ENCODE results near the gene MYLK.

MYLK gene

GRCh38 chr3:123642182-123642956, 241.8 kb downstream of the MYLK start:
- DNase-seq (ENCODE audit: low read depth), result peak; percentile 14

GRCh38 chr3:123641505-123641904, 242.6 kb downstream of the MYLK start:
- DNase-seq (ENCODE audit: low read depth), result no peak

- DNase-seq (ENCODE audit: low read depth), result no peak
These were observed 243.2 kb downstream of the MYLK start for GRCh38 chr3:123640740-123641462.

GRCh38 chr3:123640311-123640710, 243.8 kb downstream of the MYLK start:
- no peak for DNase-seq (ENCODE audit: low read depth)

GRCh38 chr3:123638936-123639689, 245.0 kb downstream of the MYLK start:
- no peak for DNase-seq (ENCODE audit: low read depth)

- no peak for DNase-seq (ENCODE audit: low read depth)
These were observed 246.3 kb downstream of the MYLK start for GRCh38 chr3:123637841-123638240.

GRCh38 chr3:123637131-123637530, 247.0 kb downstream of the MYLK start:
- no peak for DNase-seq (ENCODE audit: low read depth)

- DNase-seq (ENCODE audit: low read depth), result no peak
These were observed 247.7 kb downstream of the MYLK start for GRCh38 chr3:123636431-123636841.

- DNase-seq (ENCODE audit: low read depth), result no peak
These were observed 248.4 kb downstream of the MYLK start for GRCh38 chr3:123635717-123636116.

GRCh38 chr3:123635217-123635616, 248.9 kb downstream of the MYLK start:
- DNase-seq (ENCODE audit: low read depth), result no peak

GRCh38 chr3:123634149-123635051, 249.7 kb downstream of the MYLK start:
- DNase-seq (ENCODE audit: low read depth), result no peak

- no peak for DNase-seq (ENCODE audit: low read depth)
These were observed 250.6 kb downstream of the MYLK start for GRCh38 chr3:123633530-123633929.

GRCh38 chr3:123632161-123632655, 251.9 kb downstream of the MYLK start:
- DNase-seq (ENCODE audit: low read depth), result no peak

GRCh38 chr3:123629747-123630047, 254.4 kb downstream of the MYLK start:
- no peak for DNase-seq (ENCODE audit: low read depth)

GRCh38 chr3:123628996-123629746, 255.0 kb downstream of the MYLK start:
- no peak for DNase-seq (ENCODE audit: low read depth)

- no peak for DNase-seq (ENCODE audit: low read depth)
These were observed 256.2 kb downstream of the MYLK start for GRCh38 chr3:123627673-123628670.

GRCh38 chr3:123626881-123627280, 257.3 kb downstream of the MYLK start:
- no peak for DNase-seq (ENCODE audit: low read depth)

- DNase-seq (ENCODE audit: low read depth), result no peak
These were observed 259.8 kb downstream of the MYLK start for GRCh38 chr3:123624302-123624701.

- no peak for DNase-seq (ENCODE audit: low read depth)
These were observed 260.7 kb downstream of the MYLK start for GRCh38 chr3:123623346-123623880.
